ENCODE data around the gene FOS. TPM values are rescaled to one million over a fixed set of nuclear protein-coding genes. Genes with fewer than 3 reads are reported as not detected.

FOS gene
- total and polyA plus RNA-seq, 2 of the 13 experiments (the other 11 are each of a cell fraction or from before 2014, with no cell fraction given): 15.9 to 24.2 TPM

DNA sequence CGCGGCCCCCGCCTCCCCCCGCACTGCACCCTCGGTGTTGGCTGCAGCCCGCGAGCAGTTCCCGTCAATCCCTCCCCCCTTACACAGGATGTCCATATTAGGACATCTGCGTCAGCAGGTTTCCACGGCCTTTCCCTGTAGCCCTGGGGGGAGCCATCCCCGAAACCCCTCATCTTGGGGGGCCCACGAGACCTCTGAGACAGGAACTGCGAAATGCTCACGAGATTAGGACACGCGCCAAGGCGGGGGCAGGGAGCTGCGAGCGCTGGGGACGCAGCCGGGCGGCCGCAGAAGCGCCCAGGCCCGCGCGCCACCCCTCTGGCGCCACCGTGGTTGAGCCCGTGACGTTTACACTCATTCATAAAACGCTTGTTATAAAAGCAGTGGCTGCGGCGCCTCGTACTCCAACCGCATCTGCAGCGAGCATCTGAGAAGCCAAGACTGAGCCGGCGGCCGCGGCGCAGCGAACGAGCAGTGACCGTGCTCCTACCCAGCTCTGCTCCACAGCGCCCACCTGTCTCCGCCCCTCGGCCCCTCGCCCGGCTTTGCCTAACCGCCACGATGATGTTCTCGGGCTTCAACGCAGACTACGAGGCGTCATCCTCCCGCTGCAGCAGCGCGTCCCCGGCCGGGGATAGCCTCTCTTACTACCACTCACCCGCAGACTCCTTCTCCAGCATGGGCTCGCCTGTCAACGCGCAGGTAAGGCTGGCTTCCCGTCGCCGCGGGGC lies at the start of gene FOS (continued):
- TF ChIP-seq ZIK1 (CRISPR knock-in tag; IDR thresholded peaks at IDR 0.05; ENCODE audit: borderline replicate concordance, low read depth): 0 out of 2 replicates have a peak, but pooled peaks have one; percentile 22
- peak; percentile 95; the same call in 1 of the 2 replicates for TF ChIP-seq ZNF572 (CRISPR knock-in tag; IDR thresholded peaks at IDR 0.05)
- TF ChIP-seq, protein P1, sequence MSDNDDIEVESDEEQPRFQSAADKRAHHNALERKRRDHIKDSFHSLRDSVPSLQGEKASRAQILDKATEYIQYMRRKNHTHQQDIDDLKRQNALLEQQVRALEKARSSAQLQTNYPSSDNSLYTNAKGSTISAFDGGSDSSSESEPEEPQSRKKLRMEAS (IDR thresholded peaks at IDR 0.05): peak; percentile 63; the same call in 1 of the 2 replicates
- peak; percentile 8; the same call in 1 of the 2 replicates for TF ChIP-seq ARHGAP35 (CRISPR knock-in tag; IDR thresholded peaks at IDR 0.05; ENCODE audit: borderline replicate concordance)
- peak; percentile 89 for TF ChIP-seq ZNF883 (CRISPR knock-in tag; IDR thresholded peaks at IDR 0.05; ENCODE audit: not compliant biosample characterization)
- TF ChIP-seq, protein P2, sequence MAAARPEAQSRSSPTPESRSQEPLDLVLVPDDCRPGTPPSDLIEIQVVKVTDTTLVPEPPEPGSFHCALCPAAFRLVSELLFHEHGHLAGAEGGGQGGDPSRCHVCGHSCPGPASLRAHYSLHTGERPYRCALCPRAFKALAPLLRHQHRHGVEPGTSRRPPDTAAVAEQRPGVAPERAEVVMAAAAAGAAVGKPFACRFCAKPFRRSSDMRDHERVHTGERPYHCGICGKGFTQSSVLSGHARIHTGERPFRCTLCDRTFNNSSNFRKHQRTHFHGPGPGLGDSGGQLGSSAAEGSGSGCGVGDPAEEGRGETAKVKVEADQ (CRISPR knock-in tag; IDR thresholded peaks at IDR 0.05; ENCODE audit: borderline replicate concordance): 0 out of 2 replicates have a peak, but pooled peaks have one; percentile 35
- no peak for TF ChIP-seq ZNF672 (CRISPR knock-in tag; IDR thresholded peaks at IDR 0.05)
- TF ChIP-seq ZNF549 (CRISPR knock-in tag; IDR thresholded peaks at IDR 0.05): no peak
- TF ChIP-seq NFIC (IDR thresholded peaks at IDR 0.05; ENCODE audit: low read length): peak; percentile 63; the same call in 1 of the 2 replicates
- TF ChIP-seq, protein P3, sequence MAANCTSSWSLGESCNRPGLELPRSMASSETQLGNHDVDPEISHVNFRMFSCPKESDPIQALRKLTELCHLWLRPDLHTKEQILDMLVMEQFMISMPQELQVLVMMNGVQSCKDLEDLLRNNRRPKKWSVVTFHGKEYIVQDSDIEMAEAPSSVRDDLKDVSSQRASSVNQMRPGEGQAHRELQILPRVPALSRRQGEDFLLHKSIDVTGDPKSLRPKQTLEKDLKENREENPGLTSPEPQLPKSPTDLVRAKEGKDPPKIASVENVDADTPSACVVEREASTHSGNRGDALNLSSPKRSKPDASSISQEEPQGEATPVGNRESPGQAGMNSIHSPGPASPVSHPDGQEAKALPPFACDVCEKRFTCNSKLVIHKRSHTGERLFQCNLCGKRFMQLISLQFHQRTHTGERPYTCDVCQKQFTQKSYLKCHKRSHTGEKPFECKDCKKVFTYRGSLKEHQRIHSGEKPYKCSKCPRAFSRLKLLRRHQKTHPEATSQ (CRISPR knock-in tag; IDR thresholded peaks at IDR 0.05; ENCODE audit: borderline replicate concordance): 0 out of 2 replicates have a peak, but pooled peaks have one; percentile 61
- TF ChIP-seq RARG (CRISPR knock-in tag; IDR thresholded peaks at IDR 0.05; ENCODE audit: low read depth): 0 out of 2 replicates have a peak, but pooled peaks have one; percentile 75
- peak; percentile 69; the same call in 1 of the 2 replicates for TF ChIP-seq ZNF350 (CRISPR knock-in tag; IDR thresholded peaks at IDR 0.05; ENCODE audit: borderline replicate concordance, low read depth)
- peak; percentile 67; the same call in 1 of the 2 replicates for TF ChIP-seq ZNF766 (CRISPR knock-in tag; IDR thresholded peaks at IDR 0.05; ENCODE audit: borderline replicate concordance)
- TF ChIP-seq ZNF788 (CRISPR knock-in tag; IDR thresholded peaks at IDR 0.05; ENCODE audit: borderline replicate concordance): peak; percentile 74
- TF ChIP-seq MEF2D (CRISPR knock-in tag; IDR thresholded peaks at IDR 0.05): peak; percentile 48; the same call in 1 of the 2 replicates
- TF ChIP-seq MAFK (conservative IDR thresholded peaks at IDR 0.05 in 1 of 2, IDR thresholded peaks at IDR 0.05 in 1 of 2; ENCODE audit: low read length in 2 of 2): peak; percentile 84 to 94
- TF ChIP-seq, protein P4, sequence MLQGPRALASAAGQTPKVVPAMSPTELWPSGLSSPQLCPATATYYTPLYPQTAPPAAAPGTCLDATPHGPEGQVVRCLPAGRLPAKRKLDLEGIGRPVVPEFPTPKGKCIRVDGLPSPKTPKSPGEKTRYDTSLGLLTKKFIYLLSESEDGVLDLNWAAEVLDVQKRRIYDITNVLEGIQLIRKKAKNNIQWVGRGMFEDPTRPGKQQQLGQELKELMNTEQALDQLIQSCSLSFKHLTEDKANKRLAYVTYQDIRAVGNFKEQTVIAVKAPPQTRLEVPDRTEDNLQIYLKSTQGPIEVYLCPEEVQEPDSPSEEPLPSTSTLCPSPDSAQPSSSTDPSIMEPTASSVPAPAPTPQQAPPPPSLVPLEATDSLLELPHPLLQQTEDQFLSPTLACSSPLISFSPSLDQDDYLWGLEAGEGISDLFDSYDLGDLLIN (CRISPR knock-in tag; IDR thresholded peaks at IDR 0.05; ENCODE audit: borderline replicate concordance): peak; percentile 86; the same call in 1 of the 2 replicates
- TF ChIP-seq ZNF569 (CRISPR knock-in tag; IDR thresholded peaks at IDR 0.05; ENCODE audit: borderline replicate concordance): no peak; the same call in 1 of the 2 replicates
- TF ChIP-seq, protein P5, sequence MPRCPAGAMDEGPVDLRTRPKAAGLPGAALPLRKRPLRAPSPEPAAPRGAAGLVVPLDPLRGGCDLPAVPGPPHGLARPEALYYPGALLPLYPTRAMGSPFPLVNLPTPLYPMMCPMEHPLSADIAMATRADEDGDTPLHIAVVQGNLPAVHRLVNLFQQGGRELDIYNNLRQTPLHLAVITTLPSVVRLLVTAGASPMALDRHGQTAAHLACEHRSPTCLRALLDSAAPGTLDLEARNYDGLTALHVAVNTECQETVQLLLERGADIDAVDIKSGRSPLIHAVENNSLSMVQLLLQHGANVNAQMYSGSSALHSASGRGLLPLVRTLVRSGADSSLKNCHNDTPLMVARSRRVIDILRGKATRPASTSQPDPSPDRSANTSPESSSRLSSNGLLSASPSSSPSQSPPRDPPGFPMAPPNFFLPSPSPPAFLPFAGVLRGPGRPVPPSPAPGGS (CRISPR knock-in tag; IDR thresholded peaks at IDR 0.05): peak; percentile 70; the same call in 1 of the 2 replicates
- TF ChIP-seq, protein P6, sequence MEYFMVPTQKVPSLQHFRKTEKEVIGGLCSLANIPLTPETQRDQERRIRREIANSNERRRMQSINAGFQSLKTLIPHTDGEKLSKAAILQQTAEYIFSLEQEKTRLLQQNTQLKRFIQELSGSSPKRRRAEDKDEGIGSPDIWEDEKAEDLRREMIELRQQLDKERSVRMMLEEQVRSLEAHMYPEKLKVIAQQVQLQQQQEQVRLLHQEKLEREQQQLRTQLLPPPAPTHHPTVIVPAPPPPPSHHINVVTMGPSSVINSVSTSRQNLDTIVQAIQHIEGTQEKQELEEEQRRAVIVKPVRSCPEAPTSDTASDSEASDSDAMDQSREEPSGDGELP (IDR thresholded peaks at IDR 0.05; ENCODE audit: borderline replicate concordance, low read depth): peak; percentile 32; the same call in 1 of the 2 replicates
- 0 out of 2 replicates have a peak, but pooled peaks have one; percentile 35 for TF ChIP-seq ZNF296 (CRISPR knock-in tag; conservative IDR thresholded peaks at IDR 0.05)
- peak; percentile 37; the same call in 1 of the 2 replicates for TF ChIP-seq RFX5 (IDR thresholded peaks at IDR 0.05; ENCODE audit: low read depth, low read length)
